AG09309 (cell line): ENCODE measurements around the gene TCHP.

Experiments used
- DNase-seq: peaks from one replicate; pipeline ENCODE4 v3.0.0-alpha.2; 2010; ENCODE audit warnings: low read depth
- H3K4me3 ChIP-seq: 2 replicates; pipeline ENCODE4 v1.5.1; 2011; ENCODE audit warnings: mild to moderate bottlenecking, low read depth, low read length, moderate library complexity; ENCODE audit not compliant: control insufficient read depth
- TF ChIP-seq, protein P1 (sequence below): IDR thresholded peaks from 2 replicates; pipeline ENCODE4 v1.5.1; 2011; ENCODE audit warnings: mild to moderate bottlenecking, low read depth, low read length, inconsistent platforms; ENCODE audit not compliant: insufficient read depth, control insufficient read depth; ENCODE audit errors: missing control alignments

The TCHP gene

DNA sequence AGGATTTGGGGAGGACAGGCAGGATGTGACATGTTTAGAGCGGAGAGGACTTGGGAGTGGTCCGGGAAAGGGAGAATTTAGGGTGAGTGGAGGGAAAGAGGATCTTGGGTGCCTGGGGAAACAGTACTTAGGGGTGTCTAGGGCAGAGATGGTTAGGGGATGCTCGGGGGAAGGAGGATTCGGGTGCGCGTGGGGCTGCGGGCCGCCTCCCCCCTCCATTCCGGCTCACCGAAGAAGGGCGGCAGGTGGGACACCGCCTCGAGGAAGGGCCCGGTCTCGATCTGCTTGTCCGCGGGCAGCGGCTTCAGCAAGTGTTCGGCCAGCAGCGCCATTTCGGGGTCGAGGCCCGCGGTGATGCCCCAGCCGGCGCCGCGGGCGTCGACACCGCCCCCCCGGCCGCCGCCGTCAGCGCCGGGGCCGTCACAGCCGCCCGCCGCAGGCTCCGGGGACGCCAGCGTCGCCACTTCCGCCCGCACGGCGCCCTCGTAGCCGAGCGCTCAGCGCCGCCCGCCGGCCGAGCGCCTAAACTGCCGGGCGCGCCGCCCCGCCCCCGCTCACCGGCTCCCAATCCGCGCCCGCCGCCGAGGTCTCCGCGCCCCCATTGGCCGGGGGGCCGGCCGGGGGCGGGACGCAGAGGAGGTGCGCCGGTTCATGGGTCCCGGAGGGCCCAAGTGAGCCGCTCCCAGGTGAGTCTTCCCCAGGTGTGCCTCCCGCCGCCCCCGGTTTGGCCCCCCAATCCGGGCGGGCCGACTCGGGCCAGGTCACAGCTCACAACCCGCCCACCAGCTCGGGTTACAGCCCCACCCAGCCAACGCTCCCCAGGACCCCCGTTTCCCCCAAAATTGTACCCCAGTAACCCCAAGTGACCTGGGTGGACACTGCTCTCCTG, 19.8 kb upstream of the TCHP start, which contains the start of gene GLTP:
Gene GLTP, minus strand, starts transcription at position 499 of the 889 bp plus-strand sequence. Its CDS starts 167 bp downstream, at position 332.
- TF ChIP-seq, protein P1, sequence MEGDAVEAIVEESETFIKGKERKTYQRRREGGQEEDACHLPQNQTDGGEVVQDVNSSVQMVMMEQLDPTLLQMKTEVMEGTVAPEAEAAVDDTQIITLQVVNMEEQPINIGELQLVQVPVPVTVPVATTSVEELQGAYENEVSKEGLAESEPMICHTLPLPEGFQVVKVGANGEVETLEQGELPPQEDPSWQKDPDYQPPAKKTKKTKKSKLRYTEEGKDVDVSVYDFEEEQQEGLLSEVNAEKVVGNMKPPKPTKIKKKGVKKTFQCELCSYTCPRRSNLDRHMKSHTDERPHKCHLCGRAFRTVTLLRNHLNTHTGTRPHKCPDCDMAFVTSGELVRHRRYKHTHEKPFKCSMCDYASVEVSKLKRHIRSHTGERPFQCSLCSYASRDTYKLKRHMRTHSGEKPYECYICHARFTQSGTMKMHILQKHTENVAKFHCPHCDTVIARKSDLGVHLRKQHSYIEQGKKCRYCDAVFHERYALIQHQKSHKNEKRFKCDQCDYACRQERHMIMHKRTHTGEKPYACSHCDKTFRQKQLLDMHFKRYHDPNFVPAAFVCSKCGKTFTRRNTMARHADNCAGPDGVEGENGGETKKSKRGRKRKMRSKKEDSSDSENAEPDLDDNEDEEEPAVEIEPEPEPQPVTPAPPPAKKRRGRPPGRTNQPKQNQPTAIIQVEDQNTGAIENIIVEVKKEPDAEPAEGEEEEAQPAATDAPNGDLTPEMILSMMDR = peak; percentile 18
- H3K4me3 ChIP-seq = peak within 1 kb of the TSS; percentile 86
- DNase-seq = no peak

DNA sequence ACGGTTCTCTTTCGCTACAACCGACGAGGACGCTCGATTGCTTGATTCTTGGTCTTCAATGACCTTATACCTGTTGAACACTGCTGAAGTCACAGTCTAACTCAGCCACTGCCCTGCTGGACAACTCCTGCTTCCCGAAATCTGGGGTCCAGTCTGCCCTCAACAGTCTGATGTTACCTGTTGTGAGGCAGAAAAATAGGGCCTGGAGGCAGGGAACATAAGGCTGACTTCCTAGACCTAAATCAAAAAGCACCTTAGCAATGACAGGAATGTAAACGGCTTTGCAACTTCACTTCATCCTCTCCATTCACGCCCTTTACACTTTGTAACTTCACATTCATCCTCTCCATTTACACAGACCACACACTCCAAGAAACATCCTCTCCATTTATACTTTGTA, 19.1 kb upstream of the TCHP start:
- TF ChIP-seq, protein P1 = no peak
- DNase-seq = no peak
- H3K4me3 ChIP-seq = peak overlapping the region; percentile 69

DNA sequence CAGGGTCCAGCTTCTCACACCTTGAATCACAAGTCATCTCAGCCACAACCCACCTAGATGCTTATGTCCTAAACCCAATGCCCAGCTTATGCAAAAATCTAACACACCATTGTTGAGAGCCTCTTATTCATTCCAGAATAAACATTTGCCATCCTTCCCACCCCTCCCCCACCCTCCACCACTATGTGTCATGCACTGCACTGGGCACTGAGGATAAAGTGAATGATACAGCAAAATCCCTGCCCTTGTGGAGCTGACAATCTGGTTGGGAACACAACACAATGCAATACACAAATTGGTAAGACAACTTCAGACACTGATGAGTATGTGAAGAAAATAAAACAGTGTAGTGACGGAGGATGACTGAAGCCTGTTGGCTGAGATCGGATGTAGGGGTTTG, 18.3 kb upstream of the TCHP start:
- no peak for DNase-seq
- TF ChIP-seq, protein P1 = no peak
- no peak overlapping the region for H3K4me3 ChIP-seq

DNA sequence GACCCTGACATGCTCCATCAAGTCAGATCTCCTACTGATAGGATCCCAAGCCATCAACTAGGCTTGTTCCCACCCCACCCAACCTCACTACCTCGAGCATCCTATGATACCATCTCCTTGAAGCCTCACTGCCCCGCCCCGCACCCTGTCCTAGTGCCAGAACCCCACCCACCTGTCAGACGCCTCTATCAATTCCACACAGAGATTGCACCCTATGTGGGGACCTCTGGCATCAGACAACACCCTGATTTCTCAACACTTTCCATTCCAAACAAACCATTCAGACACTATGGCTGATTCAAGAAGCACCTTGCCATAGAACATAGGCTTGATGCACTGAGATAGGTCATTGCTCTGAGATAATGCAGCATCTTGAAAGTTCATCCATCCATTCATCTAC, 16.6 kb upstream of the TCHP start:
- no peak overlapping the region for H3K4me3 ChIP-seq
- DNase-seq = no peak
- TF ChIP-seq, protein P1 = no peak

DNA sequence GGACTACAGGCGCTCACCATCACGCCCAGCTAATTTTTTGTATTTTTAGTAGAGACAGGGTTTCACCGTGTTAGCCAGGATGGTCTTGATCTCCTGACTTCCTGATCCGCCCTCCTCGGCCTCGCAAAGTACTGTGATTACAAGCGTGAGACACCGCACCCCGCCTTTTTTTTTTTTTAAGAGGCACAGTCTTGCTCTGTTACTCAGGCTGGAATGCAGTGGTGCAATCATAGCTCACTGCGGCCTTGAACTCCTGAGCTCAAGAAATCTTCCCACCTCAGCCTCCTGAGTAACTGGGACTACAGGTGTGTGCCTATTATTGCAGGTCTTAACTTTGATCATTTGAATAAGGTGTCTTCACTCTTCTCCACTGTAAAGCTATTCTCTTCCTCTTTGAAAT, 14.5 kb upstream of the TCHP start:
- TF ChIP-seq, protein P1 = no peak
- no peak for DNase-seq

DNA sequence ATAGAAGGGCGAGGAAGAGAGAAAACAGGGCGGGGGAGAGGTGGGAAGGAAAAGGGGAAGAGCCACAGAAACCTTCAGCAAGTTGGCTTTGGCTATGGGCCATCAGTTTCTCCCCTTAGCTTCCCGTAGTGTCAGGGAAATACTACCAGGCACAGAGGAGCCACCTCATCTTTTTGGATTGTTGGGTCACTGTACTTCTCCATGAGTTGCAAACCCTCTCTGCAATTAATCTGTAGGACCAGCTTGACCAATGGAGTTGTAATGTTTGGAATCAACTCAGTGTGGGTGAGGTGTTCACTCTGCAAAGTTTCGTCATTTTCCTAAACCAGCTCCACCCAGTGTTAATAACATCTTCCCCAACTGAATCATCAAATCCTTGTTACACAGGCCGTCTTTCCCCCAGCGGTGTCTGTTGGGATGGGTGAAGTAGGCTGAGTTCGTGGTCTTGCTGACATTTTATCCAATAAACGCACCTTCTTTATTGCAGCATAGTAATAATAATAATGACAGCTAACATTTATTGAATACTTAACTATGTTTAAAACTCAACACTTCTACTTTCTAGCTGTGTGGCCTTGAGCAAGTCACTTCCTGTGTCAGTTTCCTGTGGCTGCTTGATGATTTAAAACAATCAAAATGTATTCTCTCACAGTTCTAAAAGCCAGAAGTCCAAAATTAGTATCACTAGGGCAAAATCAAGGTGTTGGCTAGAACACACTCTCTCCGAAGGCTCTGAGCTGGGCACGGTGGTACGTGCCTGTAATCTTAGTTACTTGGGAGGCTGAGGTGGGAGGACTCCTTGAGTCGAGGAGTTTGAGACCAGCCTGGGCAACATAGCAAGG, 11.7 kb upstream of the TCHP start:
- no peak overlapping the region for H3K4me3 ChIP-seq
- TF ChIP-seq, protein P1 = no peak
- peak; percentile 90 for DNase-seq

More for the DNA sequence above, 14.5 kb upstream of the TCHP start:
- H3K4me3 ChIP-seq = no peak overlapping the region
